GM18517 (cell line): ENCODE measurements around the gene ZC3H13.

ENCODE experiments used
- ATAC-seq: cut with Tn5 transposase; IDR thresholded peaks from one replicate; pipeline ENCODE4 v1.9.1; 2021; ENCODE audit warnings: mild to moderate bottlenecking, moderate library complexity; ENCODE audit not compliant: unreplicated experiment

The ZC3H13 gene

GRCh38 chr13:45950386-45951000 lies 102.1 kb downstream of the ZC3H13 start:
- ATAC-seq: no peak

GRCh38 chr13:45949161-45949560 lies 103.4 kb downstream of the ZC3H13 start:
- ATAC-seq: no peak

- no peak for ATAC-seq
Observed at GRCh38 chr13:45943965-45944364, 108.6 kb downstream of the ZC3H13 start.

- no peak for ATAC-seq
Observed at GRCh38 chr13:45943120-45943519, 109.4 kb downstream of the ZC3H13 start.

- ATAC-seq: no peak
Observed at GRCh38 chr13:45941261-45941660, 111.3 kb downstream of the ZC3H13 start.

- ATAC-seq: no peak
Observed at GRCh38 chr13:45940061-45940460, 112.5 kb downstream of the ZC3H13 start.

GRCh38 chr13:45936621-45937020 lies 115.9 kb downstream of the ZC3H13 start:
- ATAC-seq: no peak

- no peak for ATAC-seq
Observed at GRCh38 chr13:45934283-45934682, 118.3 kb downstream of the ZC3H13 start.

GRCh38 chr13:45933203-45933908 lies 119.2 kb downstream of the ZC3H13 start:
- ATAC-seq: no peak

GRCh38 chr13:45932676-45933075 lies 119.9 kb downstream of the ZC3H13 start:
- no peak for ATAC-seq

- ATAC-seq: no peak
Observed at GRCh38 chr13:45932172-45932571, 120.4 kb downstream of the ZC3H13 start.

- ATAC-seq: no peak
Observed at GRCh38 chr13:45931211-45931610, 121.3 kb downstream of the ZC3H13 start.

- ATAC-seq: no peak
Observed at GRCh38 chr13:45930177-45930576, 122.4 kb downstream of the ZC3H13 start.

GRCh38 chr13:45928843-45929242 lies 123.7 kb downstream of the ZC3H13 start:
- no peak for ATAC-seq

GRCh38 chr13:45928176-45928575 lies 124.4 kb downstream of the ZC3H13 start:
- ATAC-seq: no peak

GRCh38 chr13:45926741-45927140 lies 125.8 kb downstream of the ZC3H13 start:
- ATAC-seq: no peak

GRCh38 chr13:45925151-45925550 lies 127.4 kb downstream of the ZC3H13 start:
- ATAC-seq: no peak

- no peak for ATAC-seq
Observed at GRCh38 chr13:45921162-45921736, 131.3 kb downstream of the ZC3H13 start.

- ATAC-seq: no peak
Observed at GRCh38 chr13:45918597-45918996, 133.9 kb downstream of the ZC3H13 start.

GRCh38 chr13:45917019-45917418 lies 135.5 kb downstream of the ZC3H13 start:
- no peak for ATAC-seq

- ATAC-seq: no peak
Observed at GRCh38 chr13:45915686-45916439, 136.7 kb downstream of the ZC3H13 start.

- ATAC-seq: no peak
Observed at GRCh38 chr13:45909673-45910072, 142.9 kb downstream of the ZC3H13 start.
